Fibroblast of lung (primary cell): ENCODE measurements around the gene SGO2. TPM values are rescaled to one million over a fixed set of nuclear protein-coding genes. Genes with fewer than 3 reads are reported as not detected.

ENCODE experiments used
- DNase-seq, 2 donors: peaks; one replicate each; pipeline versions ENCODE4 v3.0.0 to v3.0.0-alpha.2; 2010; ENCODE audit warnings: low read depth in 2 of 2
- H2AFZ ChIP-seq: 2 replicates; pipeline ENCODE4 v1.5.1; 2012; ENCODE audit warnings: low read length, control low read depth, inconsistent platforms
- H3K27ac ChIP-seq: 2 replicates; pipeline ENCODE4 v1.5.1; 2011; ENCODE audit warnings: low read length, control low read depth; ENCODE audit not compliant: insufficient read depth
- H3K27me3 ChIP-seq: 2 replicates; pipeline ENCODE4 v1.5.1; 2011; ENCODE audit warnings: mild to moderate bottlenecking, low read length; ENCODE audit not compliant: control insufficient read depth, insufficient read depth
- H3K36me3 ChIP-seq: 2 replicates; pipeline ENCODE4 v1.5.1; 2011; ENCODE audit warnings: low read length; ENCODE audit not compliant: control insufficient read depth, insufficient read depth
- H3K4me1 ChIP-seq: 2 replicates; pipeline ENCODE4 v1.5.1; 2011; ENCODE audit warnings: low read length; ENCODE audit not compliant: control insufficient read depth, insufficient read depth; ENCODE audit errors: extremely low read depth
- H3K4me2 ChIP-seq: 2 replicates; pipeline ENCODE4 v1.5.1; 2011; ENCODE audit warnings: low read length, control low read depth; ENCODE audit not compliant: insufficient read depth; ENCODE audit errors: extremely low read depth
- H3K4me3 ChIP-seq, 4 experiments: fragments of 200-600 bp in 1 of 4; sonication (generic) in 1 of 4; replicated peaks in 1 of 4; 2 replicates each; pipeline ENCODE4 v1.5.1; 2011 to 2016; ENCODE audit warnings: low read length in 4 of 4, low read depth in 3 of 4, mild to moderate bottlenecking in 3 of 4, control low read depth in 2 of 4, inconsistent platforms in 1 of 4, mixed read lengths in 1 of 4; ENCODE audit not compliant: insufficient read depth in 1 of 4; ENCODE audit errors: control extremely low read depth in 1 of 4
- H3K79me2 ChIP-seq: 2 replicates; pipeline ENCODE4 v1.5.1; 2012; ENCODE audit warnings: mild to moderate bottlenecking, low read length, inconsistent platforms; ENCODE audit not compliant: control insufficient read depth, insufficient read depth
- H3K9ac ChIP-seq: 2 replicates; pipeline ENCODE4 v1.5.1; 2011; ENCODE audit warnings: mild to moderate bottlenecking, low read length, control low read depth; ENCODE audit not compliant: insufficient read depth
- H3K9me3 ChIP-seq: 2 replicates; pipeline ENCODE4 v1.5.1; 2012; ENCODE audit warnings: low read depth, low read length; ENCODE audit not compliant: control insufficient read depth, insufficient read depth
- H4K20me1 ChIP-seq: 2 replicates; pipeline ENCODE4 v1.5.1; 2011; ENCODE audit warnings: low read length; ENCODE audit not compliant: control insufficient read depth, insufficient read depth; ENCODE audit errors: extremely low read depth
- CTCF ChIP-seq, 2 donors: IDR thresholded peaks in 1 of 2; conservative IDR thresholded peaks in 1 of 2; 1 replicate in 1 of 2; 2 replicates in 1 of 2; pipeline ENCODE4 v1.5.1; 2011 to 2012; ENCODE audit warnings: low read length in 2 of 2, control low read depth in 1 of 2, inconsistent platforms in 1 of 2, low read depth in 1 of 2, mild to moderate bottlenecking in 1 of 2
- EZH2 ChIP-seq: IDR thresholded peaks from 2 replicates; pipeline ENCODE4 v1.5.1; 2012; ENCODE audit warnings: low read length, control low read depth, mild to moderate bottlenecking; ENCODE audit errors: missing control alignments
- polyA plus RNA-seq, 2 donors: library from polyadenylated mRNA; depleted of rRNA in 1 of 2; stranded (reverse) in 1 of 2; unstranded in 1 of 2; fragments of >200 nt; gene quantifications; 2 replicates each; pipeline ENCODE4 v1.2.1, GENCODE V29; 2011 to 2012; ENCODE audit warnings: missing spikeins in 1 of 2
- total RNA-seq: library from RNA; depleted of rRNA; stranded (reverse); fragments of >200 nt; gene quantifications from 2 replicates; pipeline ENCODE4 v1.2.1, GENCODE V29; 2014

SGO2 gene
- total and polyA plus RNA-seq, 2 donors (not counting 1 experiment from before 2014, with no cell fraction given): 5.4 to 6.9 TPM

- Histone ChIP-seq H3K36me3 (no peaks in the 10 kb centered on the region), H4K20me1 (no peaks in the 10 kb centered on the region), H3K4me1 (no peaks in the 10 kb centered on the region), H3K9ac (no peak overlapping the region), H3K9me3 (no peaks in the 10 kb centered on the region), H3K27ac (no peak overlapping the region), H3K4me3 (no peak overlapping the region), H2AFZ (no peak overlapping the region), H3K27me3 (no peaks in the 10 kb centered on the region), H3K4me2 (no peak overlapping the region), H3K79me2 (no peaks in the 10 kb centered on the region)
- no peak for TF ChIP-seq EZH2
- TF ChIP-seq CTCF (conservative IDR thresholded peaks at IDR 0.05 in 1 of 2, IDR thresholded peaks at IDR 0.05 in 1 of 2; ENCODE audit: low read depth in 1 of 2, low read length in 2 of 2): no peak
- no peak for DNase-seq
These were observed 62.2 kb downstream of the SGO2 start for GRCh38 chr2:200588076-200588678.

- DNase-seq: peak in 1 of 2 donors; percentile 48
- H3K36me3 ChIP-seq: no peaks in the 10 kb centered on the region
- no peak overlapping the region for H2AFZ ChIP-seq
- no peaks in the 10 kb centered on the region for H3K27me3 ChIP-seq
- H3K79me2 ChIP-seq: no peaks in the 10 kb centered on the region
- no peaks in the 10 kb centered on the region for H3K9me3 ChIP-seq
- H3K27ac ChIP-seq: no peak overlapping the region
- no peak overlapping the region for H3K9ac ChIP-seq
- no peak overlapping the region for H3K4me2 ChIP-seq
- H4K20me1 ChIP-seq: no peaks in the 10 kb centered on the region
- no peaks in the 10 kb centered on the region for H3K4me1 ChIP-seq
- no peak for TF ChIP-seq EZH2
- TF ChIP-seq CTCF (conservative IDR thresholded peaks at IDR 0.05 in 1 of 2, IDR thresholded peaks at IDR 0.05 in 1 of 2; ENCODE audit: low read depth in 1 of 2, low read length in 2 of 2): no peak
- no peak overlapping the region for H3K4me3 ChIP-seq
These were observed 64.1 kb downstream of the SGO2 start for GRCh38 chr2:200590090-200590489.

- no peak overlapping the region for H3K9ac ChIP-seq
- H4K20me1 ChIP-seq: no peaks in the 10 kb centered on the region
- H3K79me2 ChIP-seq: no peaks in the 10 kb centered on the region
- H3K9me3 ChIP-seq: no peaks in the 10 kb centered on the region
- no peaks in the 10 kb centered on the region for H3K27me3 ChIP-seq
- H3K27ac ChIP-seq: no peak overlapping the region
- no peak overlapping the region for H3K4me2 ChIP-seq
- H2AFZ ChIP-seq: no peak overlapping the region
- no peak for TF ChIP-seq CTCF (conservative IDR thresholded peaks at IDR 0.05 in 1 of 2, IDR thresholded peaks at IDR 0.05 in 1 of 2; ENCODE audit: low read depth in 1 of 2, low read length in 2 of 2)
- TF ChIP-seq EZH2: no peak
- H3K36me3 ChIP-seq: no peaks in the 10 kb centered on the region
- no peaks in the 10 kb centered on the region for H3K4me1 ChIP-seq
- H3K4me3 ChIP-seq: no peak overlapping the region
- no peak for DNase-seq
These were observed 65.3 kb downstream of the SGO2 start for GRCh38 chr2:200591308-200591707.
